Measurements from ENCODE around the gene S1PR3.

- no peak for TF ChIP-seq CTCF (conservative IDR thresholded peaks at IDR 0.05; ENCODE audit: low read depth, low read length)
- no peak for TF ChIP-seq EZH2 (IDR thresholded peaks at IDR 0.05; ENCODE audit: borderline replicate concordance, low read depth, low read length, poor library complexity, severe bottlenecking)
Observed at GRCh38 chr9:88953381-88954029, 37.8 kb upstream of the S1PR3 start.
